ENCODE measurements around the gene MFN2. TPM values are rescaled to one million over a fixed set of nuclear protein-coding genes. Genes with fewer than 3 reads are reported as not detected.
A peak's percentile ranks its signal among the peaks of the same experiment; 100 is the strongest.

MFN2 gene
- total RNA-seq, 1 experiment from 2014 or later: 34.1 TPM

DNA sequence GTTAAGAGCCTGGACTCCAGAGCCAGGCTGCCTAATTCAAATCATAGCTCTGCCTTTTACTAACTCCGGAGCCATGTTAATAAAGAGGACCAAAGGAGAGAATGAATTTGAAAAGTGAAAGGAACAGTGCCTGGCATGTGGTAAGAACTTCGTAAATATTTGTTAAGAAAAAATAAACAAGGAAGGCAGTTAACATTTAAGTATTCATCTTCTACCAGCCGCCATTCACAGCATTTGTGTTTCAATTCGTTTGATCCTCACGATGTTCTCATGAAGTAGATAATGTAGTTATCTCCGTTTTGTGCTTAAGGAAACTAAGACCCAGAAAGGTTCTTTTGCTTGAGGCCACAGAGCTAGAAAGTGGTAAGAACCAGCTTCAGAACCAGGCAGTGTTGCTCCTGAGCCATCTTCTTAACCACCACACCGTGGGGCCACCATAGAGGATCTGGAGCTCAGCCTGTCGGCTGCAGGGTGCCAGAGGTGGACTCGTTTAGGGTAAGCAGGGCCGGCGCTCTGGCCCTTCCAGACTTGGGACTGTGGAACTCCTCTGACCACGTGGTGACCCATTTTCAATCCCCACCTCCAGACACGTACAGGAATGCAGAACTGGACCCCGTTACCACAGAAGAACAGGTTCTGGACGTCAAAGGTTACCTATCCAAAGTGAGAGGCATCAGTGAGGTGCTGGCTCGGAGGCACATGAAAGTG, 11.9 kb downstream of the MFN2 start:
- no peak overlapping the region for H3K4me3 ChIP-seq (ENCODE audit: low read length)
- H3K9me2 ChIP-seq (replicated peaks; ENCODE audit: insufficient read depth, low read length): no peaks in the 10 kb centered on the region
- no peak overlapping the region for H3K4me2 ChIP-seq (ENCODE audit: low read depth, low read length, poor library complexity, severe bottlenecking)
- no peak overlapping the region for H3K9ac ChIP-seq (ENCODE audit: low read length)
- peaks cover 23% of the 10 kb centered on the region for H3K36me3 ChIP-seq (ENCODE audit: insufficient read depth, low read length)
- H3K79me2 ChIP-seq (ENCODE audit: low read length): peaks cover 20% of the 10 kb centered on the region
- no peak overlapping the region for H2AFZ ChIP-seq (ENCODE audit: low read length)
- H3K27ac ChIP-seq (ENCODE audit: low read length): no peak overlapping the region
- H4K20me1 ChIP-seq (ENCODE audit: insufficient read depth, low read depth, low read length): peaks cover 5% of the 10 kb centered on the region; the same call in 1 of the 2 replicates
- H3K9me3 ChIP-seq (ENCODE audit: low read length): no peaks in the 10 kb centered on the region
- no peak for DNase-seq
- H3K4me1 ChIP-seq (ENCODE audit: low read length): no peaks in the 10 kb centered on the region
- no peaks in the 10 kb centered on the region for H3K27me3 ChIP-seq (ENCODE audit: low read length)

DNA sequence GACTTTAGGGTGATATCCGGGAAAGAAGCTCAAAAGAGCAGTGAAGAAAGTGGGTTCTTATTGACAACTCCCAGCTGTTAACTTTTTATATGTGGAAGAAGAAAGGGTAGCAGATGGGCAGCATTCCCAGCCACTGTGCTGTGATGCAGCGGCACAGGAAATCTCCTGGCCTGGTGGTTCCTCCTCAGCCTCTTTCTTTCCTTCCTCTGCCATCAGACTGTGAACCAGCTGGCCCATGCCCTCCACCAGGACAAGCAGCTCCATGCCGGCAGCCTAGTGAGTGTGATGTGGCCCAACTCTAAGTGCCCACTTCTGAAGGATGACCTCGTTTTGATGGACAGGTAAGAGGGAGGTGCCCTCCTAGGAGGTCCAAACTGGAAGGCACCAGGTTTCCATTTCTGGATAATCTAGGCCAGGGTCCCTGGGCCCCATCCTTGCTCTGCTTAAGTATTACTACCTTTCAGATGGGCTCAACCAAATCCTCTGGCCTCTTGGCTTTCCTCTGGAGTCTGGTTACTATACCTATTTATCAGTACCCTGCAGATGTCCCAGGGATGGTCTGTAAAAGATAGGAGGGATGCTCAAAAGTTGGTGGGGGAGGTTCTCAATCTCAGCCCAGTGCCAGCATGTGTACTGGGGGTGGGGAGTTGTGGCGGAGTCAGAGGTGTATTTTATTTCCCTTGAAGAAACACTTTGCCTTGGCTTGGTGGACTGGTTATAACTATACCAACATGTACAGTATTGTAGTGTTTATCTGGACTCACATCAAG, 17.0 kb downstream of the MFN2 start:
- no peak overlapping the region for H3K9ac ChIP-seq (ENCODE audit: low read length)
- no peak overlapping the region for H3K4me3 ChIP-seq (ENCODE audit: low read length)
- H4K20me1 ChIP-seq (ENCODE audit: insufficient read depth, low read depth, low read length): peaks cover 4% of the 10 kb centered on the region; the same call in 1 of the 2 replicates
- H3K36me3 ChIP-seq (ENCODE audit: insufficient read depth, low read length): peaks cover 23% of the 10 kb centered on the region
- no peak for DNase-seq
- H3K9me3 ChIP-seq (ENCODE audit: low read length): no peaks in the 10 kb centered on the region
- no peak overlapping the region for H3K4me2 ChIP-seq (ENCODE audit: low read depth, low read length, poor library complexity, severe bottlenecking)
- H3K9me2 ChIP-seq (replicated peaks; ENCODE audit: insufficient read depth, low read length): no peaks in the 10 kb centered on the region
- no peaks in the 10 kb centered on the region for H3K79me2 ChIP-seq (ENCODE audit: low read length)
- no peaks in the 10 kb centered on the region for H3K4me1 ChIP-seq (ENCODE audit: low read length)
- no peak overlapping the region for H3K27ac ChIP-seq (ENCODE audit: low read length)
- H2AFZ ChIP-seq (ENCODE audit: low read length): no peak overlapping the region
- no peaks in the 10 kb centered on the region for H3K27me3 ChIP-seq (ENCODE audit: low read length)

DNA sequence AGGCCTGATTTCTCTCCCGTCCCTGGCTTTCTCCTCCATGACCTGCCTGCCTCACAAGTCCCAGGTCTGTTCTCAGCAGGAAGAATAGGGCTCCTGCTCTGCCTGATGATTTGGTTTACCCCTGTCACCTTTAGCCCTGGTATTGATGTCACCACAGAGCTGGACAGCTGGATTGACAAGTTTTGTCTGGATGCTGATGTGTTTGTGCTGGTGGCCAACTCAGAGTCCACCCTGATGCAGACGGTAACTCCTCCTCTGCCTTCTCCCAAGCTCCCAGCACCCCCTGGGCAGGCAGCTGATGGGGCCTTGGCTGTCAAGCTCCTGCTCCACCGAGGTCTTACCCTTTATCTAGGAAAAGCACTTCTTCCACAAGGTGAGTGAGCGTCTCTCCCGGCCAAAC, 18.4 kb downstream of the MFN2 start:
- Histone ChIP-seq H3K36me3 (ENCODE audit: insufficient read depth, low read length) (peaks cover 29% of the 10 kb centered on the region), H3K4me3 (ENCODE audit: low read length) (no peak overlapping the region), H3K9ac (ENCODE audit: low read length) (no peak overlapping the region), H3K4me1 (ENCODE audit: low read length) (no peaks in the 10 kb centered on the region), H3K9me3 (ENCODE audit: low read length) (no peaks in the 10 kb centered on the region), H3K79me2 (ENCODE audit: low read length) (no peaks in the 10 kb centered on the region), H2AFZ (ENCODE audit: low read length) (no peak overlapping the region), H3K27me3 (ENCODE audit: low read length) (no peaks in the 10 kb centered on the region), H3K9me2 (replicated peaks; ENCODE audit: insufficient read depth, low read length) (no peaks in the 10 kb centered on the region), H4K20me1 (ENCODE audit: insufficient read depth, low read depth, low read length) (peaks cover 4% of the 10 kb centered on the region; the same call in 1 of the 2 replicates), H3K4me2 (ENCODE audit: low read depth, low read length, poor library complexity, severe bottlenecking) (no peak overlapping the region), H3K27ac (ENCODE audit: low read length) (no peak overlapping the region)
- DNase-seq: peak; percentile 25

DNA sequence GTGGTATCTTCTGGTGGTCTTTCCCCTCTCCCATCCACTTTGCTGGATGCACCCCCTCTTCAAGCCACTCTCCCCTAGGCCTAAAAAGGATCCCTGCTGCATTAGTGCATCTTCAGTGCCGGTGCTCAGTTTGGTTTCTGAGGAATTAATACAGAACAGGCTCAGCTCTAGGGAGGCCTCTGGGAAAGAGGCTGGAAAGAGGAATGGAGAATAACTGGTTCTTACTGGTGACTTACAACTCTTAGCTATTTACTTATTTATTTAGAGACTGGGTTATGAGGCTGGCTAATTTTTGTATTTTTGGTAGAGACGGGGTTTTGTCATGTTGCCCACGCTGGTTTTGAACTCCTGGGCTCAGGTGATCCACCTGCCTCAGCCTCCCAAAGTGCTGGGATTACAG, 19.0 kb downstream of the MFN2 start:
- peaks cover 31% of the 10 kb centered on the region for H3K36me3 ChIP-seq (ENCODE audit: insufficient read depth, low read length)

DNA sequence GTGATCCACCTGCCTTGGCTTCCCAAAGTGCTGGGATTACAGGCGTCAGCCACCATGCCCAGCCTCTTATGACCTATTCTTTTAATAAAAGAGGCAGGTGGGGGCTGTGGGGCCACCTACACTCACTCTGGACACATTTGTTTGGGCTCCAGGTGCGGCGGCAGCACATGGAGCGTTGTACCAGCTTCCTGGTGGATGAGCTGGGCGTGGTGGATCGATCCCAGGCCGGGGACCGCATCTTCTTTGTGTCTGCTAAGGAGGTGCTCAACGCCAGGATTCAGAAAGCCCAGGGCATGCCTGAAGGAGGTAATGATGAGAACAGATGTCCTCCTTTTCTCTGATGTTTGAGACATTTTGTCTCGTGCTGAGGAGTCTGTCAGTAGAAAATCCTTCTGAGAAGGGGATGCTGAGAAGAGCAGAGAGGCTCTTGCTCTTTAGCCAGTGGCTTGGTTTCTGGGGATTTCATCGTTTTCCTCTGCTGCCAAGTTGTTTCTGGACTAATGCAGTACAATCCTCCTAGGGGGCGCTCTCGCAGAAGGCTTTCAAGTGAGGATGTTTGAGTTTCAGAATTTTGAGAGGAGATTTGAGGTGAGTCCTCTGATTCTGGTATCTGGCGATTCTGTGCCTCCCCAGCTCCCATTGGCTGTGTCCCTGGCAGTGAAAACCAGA, 21.1 kb downstream of the MFN2 start:
- Histone ChIP-seq H3K4me2 (ENCODE audit: low read depth, low read length, poor library complexity, severe bottlenecking) (no peak overlapping the region), H3K36me3 (ENCODE audit: insufficient read depth, low read length) (peaks cover 49% of the 10 kb centered on the region)
- DNase-seq: peak; percentile 74

More for the DNA sequence above, 19.0 kb downstream of the MFN2 start:
- DNase-seq: peak; percentile 6
- H3K4me1 ChIP-seq (ENCODE audit: low read length): no peaks in the 10 kb centered on the region
- H3K9me2 ChIP-seq (replicated peaks; ENCODE audit: insufficient read depth, low read length): no peaks in the 10 kb centered on the region
- H2AFZ ChIP-seq (ENCODE audit: low read length): no peak overlapping the region
- H3K79me2 ChIP-seq (ENCODE audit: low read length): no peaks in the 10 kb centered on the region
- no peak overlapping the region for H3K4me2 ChIP-seq (ENCODE audit: low read depth, low read length, poor library complexity, severe bottlenecking)
- H3K4me3 ChIP-seq (ENCODE audit: low read length): no peak overlapping the region
- H4K20me1 ChIP-seq (ENCODE audit: insufficient read depth, low read depth, low read length): peaks cover 4% of the 10 kb centered on the region; the same call in 1 of the 2 replicates
- no peaks in the 10 kb centered on the region for H3K9me3 ChIP-seq (ENCODE audit: low read length)
- no peaks in the 10 kb centered on the region for H3K27me3 ChIP-seq (ENCODE audit: low read length)
- H3K9ac ChIP-seq (ENCODE audit: low read length): no peak overlapping the region
- H3K27ac ChIP-seq (ENCODE audit: low read length): no peak overlapping the region

DNA sequence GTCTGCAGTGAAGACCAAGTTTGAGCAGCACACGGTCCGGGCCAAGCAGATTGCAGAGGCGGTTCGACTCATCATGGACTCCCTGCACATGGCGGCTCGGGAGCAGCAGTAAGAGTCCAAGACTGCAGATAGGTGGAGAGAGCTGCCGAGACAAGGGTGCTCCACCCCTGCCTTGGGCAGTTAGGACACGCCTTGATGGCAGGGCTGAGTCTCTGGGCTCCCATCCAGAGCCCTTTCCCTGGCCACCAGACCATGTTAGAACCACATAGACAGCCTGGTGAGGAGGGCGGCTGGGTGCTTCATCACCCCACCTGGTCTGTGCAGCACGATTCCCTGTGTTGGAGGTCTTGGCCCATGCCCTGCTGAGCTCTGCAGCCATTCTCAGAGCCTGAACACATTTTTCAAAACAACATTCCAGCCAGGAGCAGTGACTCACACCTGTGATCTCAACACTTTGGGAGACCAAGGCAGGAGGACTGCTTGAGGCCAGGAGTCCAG, 21.8 kb downstream of the MFN2 start:
- Histone ChIP-seq H4K20me1 (ENCODE audit: insufficient read depth, low read depth, low read length) (peaks cover 4% of the 10 kb centered on the region; the same call in 1 of the 2 replicates), H3K4me2 (ENCODE audit: low read depth, low read length, poor library complexity, severe bottlenecking) (no peak overlapping the region), H3K4me1 (ENCODE audit: low read length) (no peaks in the 10 kb centered on the region), H3K4me3 (ENCODE audit: low read length) (no peak overlapping the region), H3K9me3 (ENCODE audit: low read length) (no peaks in the 10 kb centered on the region), H3K79me2 (ENCODE audit: low read length) (no peaks in the 10 kb centered on the region), H3K27me3 (ENCODE audit: low read length) (no peaks in the 10 kb centered on the region), H3K9ac (ENCODE audit: low read length) (no peak overlapping the region), H2AFZ (ENCODE audit: low read length) (no peak overlapping the region), H3K9me2 (replicated peaks; ENCODE audit: insufficient read depth, low read length) (no peaks in the 10 kb centered on the region), H3K36me3 (ENCODE audit: insufficient read depth, low read length) (peaks cover 53% of the 10 kb centered on the region), H3K27ac (ENCODE audit: low read length) (no peak overlapping the region)
- peak; percentile 12 for DNase-seq

More for the DNA sequence above, 21.1 kb downstream of the MFN2 start:
- H3K4me3 ChIP-seq (ENCODE audit: low read length): no peak overlapping the region
- no peak overlapping the region for H3K27ac ChIP-seq (ENCODE audit: low read length)
- no peaks in the 10 kb centered on the region for H3K27me3 ChIP-seq (ENCODE audit: low read length)
- H3K9me3 ChIP-seq (ENCODE audit: low read length): no peaks in the 10 kb centered on the region
- no peak overlapping the region for H2AFZ ChIP-seq (ENCODE audit: low read length)
- no peak overlapping the region for H3K9ac ChIP-seq (ENCODE audit: low read length)
- H4K20me1 ChIP-seq (ENCODE audit: insufficient read depth, low read depth, low read length): peaks cover 4% of the 10 kb centered on the region; the same call in 1 of the 2 replicates
- no peaks in the 10 kb centered on the region for H3K79me2 ChIP-seq (ENCODE audit: low read length)
- no peaks in the 10 kb centered on the region for H3K4me1 ChIP-seq (ENCODE audit: low read length)
- no peaks in the 10 kb centered on the region for H3K9me2 ChIP-seq (replicated peaks; ENCODE audit: insufficient read depth, low read length)

DNA sequence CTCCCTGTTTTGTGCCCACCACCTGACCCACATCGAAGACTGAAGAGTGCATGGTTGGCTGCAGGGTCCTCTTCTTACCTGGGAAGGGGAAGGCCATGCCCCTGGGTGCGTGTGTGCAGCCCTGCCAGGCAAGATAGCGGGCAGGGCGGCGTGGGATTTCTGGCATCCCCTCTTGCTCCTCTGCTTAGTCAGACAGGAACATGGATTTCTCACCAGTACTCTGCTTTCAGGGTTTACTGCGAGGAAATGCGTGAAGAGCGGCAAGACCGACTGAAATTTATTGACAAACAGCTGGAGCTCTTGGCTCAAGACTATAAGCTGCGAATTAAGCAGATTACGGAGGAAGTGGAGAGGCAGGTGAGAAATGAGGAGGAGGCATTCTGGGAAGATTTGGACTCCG, 23.5 kb downstream of the MFN2 start:
- Histone ChIP-seq H3K4me3 (ENCODE audit: low read length) (no peak overlapping the region), H2AFZ (ENCODE audit: low read length) (no peak overlapping the region), H3K27ac (ENCODE audit: low read length) (no peak overlapping the region), H3K9me2 (replicated peaks; ENCODE audit: insufficient read depth, low read length) (no peaks in the 10 kb centered on the region), H3K79me2 (ENCODE audit: low read length) (no peaks in the 10 kb centered on the region), H3K27me3 (ENCODE audit: low read length) (no peaks in the 10 kb centered on the region), H3K4me1 (ENCODE audit: low read length) (no peaks in the 10 kb centered on the region), H4K20me1 (ENCODE audit: insufficient read depth, low read depth, low read length) (peaks cover 4% of the 10 kb centered on the region; the same call in 1 of the 2 replicates), H3K36me3 (ENCODE audit: insufficient read depth, low read length) (peaks cover 51% of the 10 kb centered on the region), H3K9ac (ENCODE audit: low read length) (no peak overlapping the region), H3K9me3 (ENCODE audit: low read length) (no peaks in the 10 kb centered on the region), H3K4me2 (ENCODE audit: low read depth, low read length, poor library complexity, severe bottlenecking) (no peak overlapping the region)
- no peak for DNase-seq

Measured in Karpas-422 (cell line).